Activated naive CD4-positive, alpha-beta T cell treated with anti-CD3 and anti-CD28 coated beads for 36 hours (primary cell): ENCODE data around the gene IQGAP2. TPM values are rescaled to one million over a fixed set of nuclear protein-coding genes. Genes with fewer than 3 reads are reported as not detected.

Experiments used
- CTCF ChIA-PET: fragments of 350-600 bp; sonication (Branson Sonifier 250); formaldehyde crosslinking; loops from one replicate; lab custom pipeline; 2021; ENCODE audit warnings: antibody characterized with exemption; lab: Charles Lee
- DNase-seq: peaks from one replicate; pipeline ENCODE4 v3.0.0-alpha.2; 2020
- H3K27ac Mint-ChIP-seq: one replicate; pipeline ENCODE4 v1.8.0; 2021; ENCODE audit warnings: mild to moderate bottlenecking, mixed read lengths
- H3K27me3 Mint-ChIP-seq: one replicate; pipeline ENCODE4 v1.8.0; 2021; ENCODE audit warnings: low read depth, mixed read lengths
- H3K36me3 Mint-ChIP-seq: one replicate; pipeline ENCODE4 v1.8.0; 2021; ENCODE audit warnings: low read depth, mixed read lengths
- H3K4me1 Mint-ChIP-seq: one replicate; pipeline ENCODE4 v1.8.0; 2021; ENCODE audit warnings: low read depth, mixed read lengths
- H3K4me3 Mint-ChIP-seq: one replicate; pipeline ENCODE4 v1.8.0; 2021; ENCODE audit warnings: mild to moderate bottlenecking, moderate library complexity, mixed read lengths
- H3K9me3 Mint-ChIP-seq: one replicate; pipeline ENCODE4 v1.8.0; 2021; ENCODE audit warnings: mixed read lengths
- intact Hi-C: fragments of 100-400 bp; cut with micrococcal nuclease; formaldehyde crosslinking; loops from one replicate; pipeline ENCODE4 v1.15.1; 2023
- total RNA-seq, 2 experiments: library from RNA; stranded (reverse); gene quantifications; one replicate each; pipeline ENCODE4 v1.2.3, GENCODE V29; 2021

Gene IQGAP2
- total RNA-seq, 2 experiments from 2014 or later, result 54.6 to 55.9 TPM

DNA sequence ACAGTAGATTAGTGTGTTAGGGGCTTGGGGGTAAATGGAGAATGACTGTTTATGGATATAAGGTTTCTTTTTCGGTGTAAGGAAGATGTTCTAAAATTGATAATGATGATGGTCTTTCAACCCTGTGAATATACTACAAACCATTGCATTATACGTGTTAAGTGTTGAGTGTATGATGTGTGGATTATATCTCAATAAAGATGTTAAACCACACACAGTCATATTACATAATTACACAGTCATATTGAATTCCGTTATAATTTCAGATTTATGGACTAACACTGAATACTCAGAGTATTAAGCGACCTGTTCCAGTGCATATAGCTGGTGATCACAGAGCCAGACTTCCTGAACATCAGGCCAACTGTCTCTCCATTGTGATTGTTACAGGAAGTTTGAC, 152.0 kb downstream of the IQGAP2 start:
- CTCF ChIA-PET, result no interaction called here

GRCh38 chr5:76555717-76556116, 152.6 kb downstream of the IQGAP2 start:
- Mint-ChIP-seq H3K4me1 (peaks cover 18% of the 10 kb centered on the region), H3K4me3 (no peak overlapping the region), H3K9me3 (no peaks in the 10 kb centered on the region), H3K27ac (no peak overlapping the region), H3K27me3 (no peaks in the 10 kb centered on the region), H3K36me3 (peaks cover 2% of the 10 kb centered on the region)
- no peak for DNase-seq
- CTCF ChIA-PET, result interaction anchor here (0.6 kb wide), 1 partner anchor 16 kb away, joined by 3 read pairs; no protein-coding TSS in a partner anchor
- intact Hi-C loops, result no loop called here

More for the DNA sequence above, 152.0 kb downstream of the IQGAP2 start:
- no peaks in the 10 kb centered on the region for H3K9me3 Mint-ChIP-seq
- peaks cover 22% of the 10 kb centered on the region for H3K4me1 Mint-ChIP-seq
- no peaks in the 10 kb centered on the region for H3K27me3 Mint-ChIP-seq
- DNase-seq, result no peak
- H3K27ac Mint-ChIP-seq, result no peak overlapping the region
- H3K36me3 Mint-ChIP-seq, result peaks cover 2% of the 10 kb centered on the region
- no peak overlapping the region for H3K4me3 Mint-ChIP-seq
- intact Hi-C loops, result no loop called here

DNA sequence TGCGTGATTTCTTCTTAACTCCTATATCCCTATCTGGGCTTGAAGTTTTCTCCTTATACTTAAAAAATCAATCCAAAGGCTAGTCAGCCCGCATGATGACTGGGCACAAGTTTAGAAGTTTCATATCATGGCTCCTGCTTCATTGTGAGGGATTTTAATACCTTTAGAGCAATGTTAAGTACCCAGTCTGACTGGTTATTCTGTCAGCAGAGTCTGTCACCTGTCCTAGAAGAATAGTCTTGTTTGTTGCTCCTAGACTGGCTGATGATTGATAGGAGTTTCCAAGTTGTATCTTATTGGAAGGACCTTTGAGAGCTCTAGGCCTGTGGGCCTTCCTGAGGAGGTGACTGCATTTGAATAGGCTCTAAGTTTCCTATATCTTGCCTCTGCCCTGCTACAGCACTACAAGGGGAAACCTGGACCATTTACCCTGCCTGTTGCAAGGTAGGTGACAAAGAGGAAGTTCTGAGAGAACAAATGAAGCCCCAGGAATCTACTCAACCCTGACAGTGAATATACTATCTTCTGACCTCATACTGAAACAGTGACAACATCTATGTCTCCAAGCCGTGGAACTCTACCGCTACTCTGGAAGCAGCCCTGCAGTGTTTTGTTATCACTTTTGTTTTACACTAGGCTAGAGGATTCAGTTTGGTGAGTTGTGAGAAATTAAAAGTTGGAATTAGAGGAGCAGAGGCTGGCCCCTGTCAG, 153.6 kb downstream of the IQGAP2 start:
- DNase-seq, result peak; percentile 22
- H3K4me3 Mint-ChIP-seq, result no peak overlapping the region
- peak overlapping the region; percentile 20 for H3K27ac Mint-ChIP-seq
- H3K36me3 Mint-ChIP-seq, result peaks cover 2% of the 10 kb centered on the region
- no peaks in the 10 kb centered on the region for H3K27me3 Mint-ChIP-seq
- intact Hi-C loops, result no loop called here
- H3K9me3 Mint-ChIP-seq, result no peaks in the 10 kb centered on the region
- peaks cover 18% of the 10 kb centered on the region for H3K4me1 Mint-ChIP-seq
- CTCF ChIA-PET, result interaction anchor here (0.6 kb wide), 1 partner anchor 15 kb away, joined by 3 read pairs; no protein-coding TSS in a partner anchor

DNA sequence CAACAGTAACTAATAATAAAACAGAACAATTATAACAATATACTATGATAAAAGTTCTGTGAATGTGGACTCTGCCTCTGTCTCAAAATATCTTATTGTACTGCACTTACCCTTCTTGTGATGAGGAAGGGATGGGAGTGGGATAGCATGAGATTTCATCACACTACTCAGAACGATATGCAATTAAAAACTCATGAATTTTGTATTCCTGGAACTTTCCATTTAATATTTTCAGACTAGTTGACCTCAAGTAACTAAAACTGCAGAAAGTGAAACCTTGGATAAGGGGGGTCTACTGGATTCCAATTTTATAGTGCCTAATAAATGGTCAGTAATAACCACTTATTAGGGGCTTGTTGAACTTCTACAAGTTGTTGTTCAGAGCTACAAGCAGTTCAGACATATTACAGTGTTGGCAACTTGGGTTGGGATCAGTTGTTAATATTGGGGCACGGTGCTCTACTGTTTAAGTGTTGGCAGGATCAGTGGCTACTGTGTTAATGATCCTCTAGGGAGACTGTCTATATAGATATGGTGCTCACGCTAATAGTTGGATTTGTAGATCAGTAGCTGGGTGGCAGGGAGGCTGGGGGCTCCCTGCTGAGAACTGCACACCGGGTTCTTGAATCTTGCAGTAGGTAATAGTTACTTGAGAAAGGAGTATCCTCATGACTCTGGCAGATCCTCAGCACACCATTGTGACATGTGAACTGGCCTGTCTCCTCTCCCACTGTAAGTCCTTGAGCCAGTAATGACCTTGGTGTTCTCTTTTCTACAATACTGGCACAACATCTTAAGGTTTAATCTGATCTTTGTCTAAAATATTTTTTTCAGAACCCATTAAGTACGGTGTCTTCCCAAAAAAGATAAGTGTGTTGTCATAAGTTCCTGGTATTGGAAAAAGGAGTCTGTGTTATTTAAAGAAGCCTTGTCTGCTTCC, 158.1 kb downstream of the IQGAP2 start:
- no peak for DNase-seq
- H3K27ac Mint-ChIP-seq, result no peak overlapping the region
- peaks cover 5% of the 10 kb centered on the region for H3K36me3 Mint-ChIP-seq
- peaks cover 19% of the 10 kb centered on the region for H3K4me1 Mint-ChIP-seq
- H3K9me3 Mint-ChIP-seq, result no peaks in the 10 kb centered on the region
- no peak overlapping the region for H3K4me3 Mint-ChIP-seq
- intact Hi-C loops, result no loop called here
- no peaks in the 10 kb centered on the region for H3K27me3 Mint-ChIP-seq
- CTCF ChIA-PET, result no interaction called here

DNA sequence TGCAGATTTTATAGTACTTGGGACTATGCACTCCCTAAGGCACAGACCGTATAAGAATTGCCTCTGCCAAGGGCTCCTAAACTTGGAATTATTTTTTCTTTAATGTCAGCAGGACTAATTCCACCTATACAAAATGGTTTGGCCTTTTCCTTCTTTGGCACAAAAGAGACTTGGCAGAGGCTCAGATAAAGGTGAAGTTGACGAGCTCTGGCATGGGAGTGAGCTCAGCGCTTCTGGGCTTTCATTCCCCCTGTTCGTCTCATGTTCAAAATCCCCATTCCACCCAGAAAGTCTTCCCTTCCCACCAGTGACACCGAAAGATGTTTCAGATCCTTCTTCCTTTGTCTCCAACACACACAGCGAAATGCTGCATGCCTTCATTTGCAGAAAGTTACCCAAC, 158.9 kb downstream of the IQGAP2 start:
- Mint-ChIP-seq H3K4me3 (no peak overlapping the region), H3K9me3 (no peaks in the 10 kb centered on the region), H3K4me1 (peaks cover 15% of the 10 kb centered on the region), H3K36me3 (peaks cover 8% of the 10 kb centered on the region), H3K27me3 (no peaks in the 10 kb centered on the region), H3K27ac (no peak overlapping the region)
- CTCF ChIA-PET, result no interaction called here
- intact Hi-C loops, result no loop called here
- no peak for DNase-seq

GRCh38 chr5:76565009-76565408, 161.9 kb downstream of the IQGAP2 start:
- H3K4me3 Mint-ChIP-seq, result no peak overlapping the region
- intact Hi-C loops, result no loop called here
- DNase-seq, result no peak
- CTCF ChIA-PET, result interaction anchor here (0.7 to 1.0 kb wide), 2 partner anchors 16 to 227 kb away, joined by 3 to 4 read pairs; no protein-coding TSS in a partner anchor
- peaks cover 12% of the 10 kb centered on the region for H3K4me1 Mint-ChIP-seq
- no peaks in the 10 kb centered on the region for H3K9me3 Mint-ChIP-seq
- no peak overlapping the region for H3K27ac Mint-ChIP-seq
- peaks cover 10% of the 10 kb centered on the region for H3K36me3 Mint-ChIP-seq
- H3K27me3 Mint-ChIP-seq, result no peaks in the 10 kb centered on the region

GRCh38 chr5:76570153-76570552, 167.1 kb downstream of the IQGAP2 start:
- Mint-ChIP-seq H3K9me3 (no peaks in the 10 kb centered on the region), H3K4me1 (peaks cover 4% of the 10 kb centered on the region), H3K27me3 (no peaks in the 10 kb centered on the region), H3K27ac (no peak overlapping the region), H3K4me3 (no peak overlapping the region), H3K36me3 (peaks cover 16% of the 10 kb centered on the region)
- CTCF ChIA-PET, result no interaction called here
- intact Hi-C loops, result no loop called here
- DNase-seq, result no peak

- no peak for DNase-seq
- intact Hi-C loops, result no loop called here
- Mint-ChIP-seq H3K4me1 (peaks cover 2% of the 10 kb centered on the region), H3K36me3 (peaks cover 18% of the 10 kb centered on the region), H3K4me3 (no peak overlapping the region), H3K9me3 (no peaks in the 10 kb centered on the region), H3K27ac (no peak overlapping the region), H3K27me3 (no peaks in the 10 kb centered on the region)
- CTCF ChIA-PET, result interaction anchor here (0.6 to 0.7 kb wide), 2 partner anchors 10 to 15 kb away, joined by 3 to 4 read pairs; no protein-coding TSS in a partner anchor
Measured at GRCh38 chr5:76571559-76571958, 168.5 kb downstream of the IQGAP2 start.

GRCh38 chr5:76576450-76576849, 173.4 kb downstream of the IQGAP2 start:
- H3K36me3 Mint-ChIP-seq, result peaks cover 11% of the 10 kb centered on the region
- DNase-seq, result no peak
- H3K27me3 Mint-ChIP-seq, result no peaks in the 10 kb centered on the region
- H3K9me3 Mint-ChIP-seq, result no peaks in the 10 kb centered on the region
- intact Hi-C loops, result no loop called here
- no peak overlapping the region for H3K4me3 Mint-ChIP-seq
- H3K27ac Mint-ChIP-seq, result no peak overlapping the region
- CTCF ChIA-PET, result no interaction called here
- H3K4me1 Mint-ChIP-seq, result peaks cover 8% of the 10 kb centered on the region

- Mint-ChIP-seq H3K4me1 (peaks cover 14% of the 10 kb centered on the region), H3K27me3 (no peaks in the 10 kb centered on the region), H3K27ac (no peak overlapping the region), H3K36me3 (peaks cover 7% of the 10 kb centered on the region), H3K4me3 (no peak overlapping the region), H3K9me3 (no peaks in the 10 kb centered on the region)
- CTCF ChIA-PET, result interaction anchor here (0.6 kb wide), 1 partner anchor 227 kb away, joined by 3 read pairs; no protein-coding TSS in a partner anchor
- intact Hi-C loops, result no loop called here
- no peak for DNase-seq
Measured at GRCh38 chr5:76576996-76577395, 173.9 kb downstream of the IQGAP2 start.

- CTCF ChIA-PET, result interaction anchor here (1.8 kb wide), 1 partner anchor 35 kb away, joined by 5 read pairs; no protein-coding TSS in a partner anchor
- Mint-ChIP-seq H3K36me3 (peaks cover 6% of the 10 kb centered on the region), H3K9me3 (no peaks in the 10 kb centered on the region), H3K4me3 (no peak overlapping the region), H3K27ac (no peak overlapping the region), H3K4me1 (peaks cover 29% of the 10 kb centered on the region), H3K27me3 (no peaks in the 10 kb centered on the region)
- intact Hi-C loops, result no loop called here
- DNase-seq, result no peak
Measured at GRCh38 chr5:76579166-76579937, 176.3 kb downstream of the IQGAP2 start.
